SKM-1 (cell line): ENCODE measurements around the gene KLF5.
"Not testable (repeated sequence)": the region's sequence is repeated elsewhere in the genome, so short reads cannot be mapped to it uniquely, and the experiment has no call there.

Experiments
- DNase-seq: peaks from one replicate; lab custom pipeline; 2025; ENCODE audit not compliant: unreplicated experiment; lab: John Stamatoyannopoulos, UW

Gene KLF5

GRCh38 chr13:73082895-73083294, 24.1 kb downstream of the KLF5 start:
- no peak for DNase-seq

GRCh38 chr13:73088332-73088935, 29.6 kb downstream of the KLF5 start:
- no peak for DNase-seq

- DNase-seq: no peak
Observed at GRCh38 chr13:73089213-73089612, 30.4 kb downstream of the KLF5 start.

GRCh38 chr13:73090116-73090822, 31.5 kb downstream of the KLF5 start:
- DNase-seq: no peak

GRCh38 chr13:73090823-73091187, 32.0 kb downstream of the KLF5 start:
- no peak for DNase-seq

- DNase-seq: no peak
Observed at GRCh38 chr13:73092829-73093228, 34.0 kb downstream of the KLF5 start.

- DNase-seq: no peak
Observed at GRCh38 chr13:73096173-73096572, 37.4 kb downstream of the KLF5 start.

GRCh38 chr13:73096638-73097037, 37.8 kb downstream of the KLF5 start:
- DNase-seq: no peak

- DNase-seq: not testable (repeated sequence)
Observed at GRCh38 chr13:73100781-73101180, 42.0 kb downstream of the KLF5 start.

- DNase-seq: no peak
Observed at GRCh38 chr13:73101351-73102007, 42.7 kb downstream of the KLF5 start.

GRCh38 chr13:73103238-73103637, 44.4 kb downstream of the KLF5 start:
- no peak for DNase-seq

GRCh38 chr13:73106513-73107178, 47.8 kb downstream of the KLF5 start:
- no peak for DNase-seq

- no peak for DNase-seq
Observed at GRCh38 chr13:73107481-73107880, 48.7 kb downstream of the KLF5 start.

- no peak for DNase-seq
Observed at GRCh38 chr13:73107970-73108369, 49.2 kb downstream of the KLF5 start.

GRCh38 chr13:73109288-73109899, 50.6 kb downstream of the KLF5 start:
- no peak for DNase-seq

GRCh38 chr13:73109969-73110368, 51.2 kb downstream of the KLF5 start:
- DNase-seq: no peak

- DNase-seq: no peak
Observed at GRCh38 chr13:73110814-73111213, 52.0 kb downstream of the KLF5 start.

GRCh38 chr13:73111331-73111730, 52.5 kb downstream of the KLF5 start:
- DNase-seq: no peak

GRCh38 chr13:73119612-73120011, 60.8 kb downstream of the KLF5 start:
- no peak for DNase-seq
